Common myeloid progenitor, CD34-positive (primary cell): ENCODE results near the gene INPP4B.

Experiments used
- CTCF ChIA-PET: fragments of 350-600 bp; sonication (Branson Sonifier 250); formaldehyde crosslinking; loops from one replicate; lab custom pipeline; 2021; ENCODE audit warnings: antibody characterized with exemption; lab: Charles Lee
- POLR2A ChIA-PET: fragments of 350-600 bp; sonication (Branson Sonifier 250); formaldehyde crosslinking; loops from one replicate; lab custom pipeline; 2021; ENCODE audit warnings: antibody characterized with exemption; lab: Charles Lee
- DNase-seq, 3 donors: peaks; one replicate each; pipeline versions ENCODE4 v3.0.0 to v3.0.0-alpha.2; 2013
- H3K27ac ChIP-seq, 2 experiments: 1 replicate in 1 of 2; 2 replicates in 1 of 2; pipeline ENCODE4 v1.7.0; 2013; ENCODE audit warnings: inconsistent platforms in 2 of 2, low read length in 2 of 2, mild to moderate bottlenecking in 2 of 2, low read depth in 1 of 2, moderate library complexity in 1 of 2; ENCODE audit not compliant: severe bottlenecking in 2 of 2, insufficient read depth in 1 of 2, poor library complexity in 1 of 2
- H3K27me3 ChIP-seq, 5 experiments: replicated peaks in 2 of 5; 1 replicate in 3 of 5; 2 replicates in 2 of 5; pipeline versions ENCODE4 v1.6.1 to v1.7.0; 2013; ENCODE audit warnings: low read length in 4 of 5, mild to moderate bottlenecking in 2 of 5, moderate library complexity in 2 of 5, inconsistent platforms in 1 of 5; ENCODE audit not compliant: insufficient read depth in 5 of 5, control insufficient read depth in 4 of 5
- H3K36me3 ChIP-seq, 4 experiments: 1 replicate in 2 of 4; 2 replicates in 2 of 4; pipeline versions ENCODE4 v1.6.1 to v1.7.0; 2013; ENCODE audit warnings: low read length in 3 of 4, control low read depth in 1 of 4, mild to moderate bottlenecking in 1 of 4; ENCODE audit not compliant: control insufficient read depth in 4 of 4, insufficient read depth in 4 of 4
- H3K4me1 ChIP-seq, 4 experiments: 1 replicate in 3 of 4; 2 replicates in 1 of 4; pipeline versions ENCODE4 v1.6.1 to v1.7.1; 2013; ENCODE audit warnings: low read length in 3 of 4, mild to moderate bottlenecking in 3 of 4, control low read depth in 1 of 4, inconsistent platforms in 1 of 4, moderate library complexity in 1 of 4; ENCODE audit not compliant: control insufficient read depth in 4 of 4, insufficient read depth in 4 of 4; ENCODE audit errors: control extremely low read depth in 1 of 4
- H3K4me3 ChIP-seq, 7 experiments: 1 replicate in 4 of 7; 2 replicates in 3 of 7; pipeline versions ENCODE4 v1.5.1 to v1.7.0; 2013; ENCODE audit warnings: mild to moderate bottlenecking in 7 of 7, low read length in 6 of 7, moderate library complexity in 6 of 7, inconsistent platforms in 2 of 7, low read depth in 2 of 7, control low read depth in 1 of 7; ENCODE audit not compliant: insufficient read depth in 4 of 7, control insufficient read depth in 1 of 7; ENCODE audit errors: extremely low read depth in 1 of 7
- H3K9me3 ChIP-seq, 5 experiments: 1 replicate in 4 of 5; 2 replicates in 1 of 5; pipeline versions ENCODE4 v1.6.1 to v1.7.1; 2013; ENCODE audit warnings: low read length in 4 of 5, mild to moderate bottlenecking in 2 of 5, inconsistent platforms in 1 of 5, low read depth in 1 of 5, moderate library complexity in 1 of 5; ENCODE audit not compliant: control insufficient read depth in 4 of 5, insufficient read depth in 2 of 5; ENCODE audit errors: control extremely low read depth in 1 of 5
- WGBS: methylation state at CpG from one replicate; pipeline ENCODE4 v1.1.5; 2013; ENCODE audit not compliant: insufficient coverage; 5-methylcytosine and 5-hydroxymethylcytosine counted together

The INPP4B gene

DNA sequence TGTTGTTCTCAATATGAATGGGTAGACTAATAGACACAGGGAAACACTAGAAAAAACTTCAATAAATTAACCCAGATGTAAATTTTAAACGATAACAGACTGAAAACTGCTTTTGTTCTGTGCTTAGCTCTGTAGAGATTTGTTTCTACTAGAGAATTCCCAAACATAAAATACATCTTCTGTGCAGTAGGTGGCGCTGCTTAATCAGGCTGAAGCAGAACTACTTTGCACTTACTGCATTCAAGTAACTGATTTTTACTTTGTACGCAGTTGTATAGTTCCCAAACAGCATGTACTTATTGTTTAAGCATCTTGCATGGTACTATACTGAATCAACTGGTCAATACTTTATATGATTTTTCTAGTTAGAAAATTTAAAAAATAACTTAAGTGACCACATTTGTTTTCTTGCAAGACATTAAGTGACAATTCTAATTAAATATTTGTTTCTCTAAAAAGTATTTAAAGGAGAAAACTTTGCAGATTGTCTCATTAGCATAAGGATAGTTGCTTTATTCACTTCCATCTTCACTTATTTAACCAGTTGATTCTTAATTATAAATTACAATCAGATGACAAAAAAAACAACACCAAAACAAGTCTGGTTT lies 719.1 kb downstream of the INPP4B start:
- peaks cover 0 to 27% (median 0%) of the 10 kb centered on the region in 4 experiments for H3K4me1 ChIP-seq
- H3K27me3 ChIP-seq, result no peaks in the 10 kb centered on the region
- no CpG with 5 or more reads among the region's 3 CpGs for WGBS
- H3K9me3 ChIP-seq, result no peaks in the 10 kb centered on the region
- H3K36me3 ChIP-seq, result peaks cover 0 to 12% (median 3%) of the 10 kb centered on the region in 4 experiments
- H3K4me3 ChIP-seq, result no peak overlapping the region
- DNase-seq, result peak; percentile 79 to 91 (median 87)
- no peak overlapping the region for H3K27ac ChIP-seq
- CTCF ChIA-PET, result interaction anchor here (0.7 to 1.9 kb wide), 4 partner anchors 12 to 721 kb away, joined by 3 to 5 read pairs (median 4); no protein-coding TSS in a partner anchor
- POLR2A ChIA-PET, result no interaction called here

DNA sequence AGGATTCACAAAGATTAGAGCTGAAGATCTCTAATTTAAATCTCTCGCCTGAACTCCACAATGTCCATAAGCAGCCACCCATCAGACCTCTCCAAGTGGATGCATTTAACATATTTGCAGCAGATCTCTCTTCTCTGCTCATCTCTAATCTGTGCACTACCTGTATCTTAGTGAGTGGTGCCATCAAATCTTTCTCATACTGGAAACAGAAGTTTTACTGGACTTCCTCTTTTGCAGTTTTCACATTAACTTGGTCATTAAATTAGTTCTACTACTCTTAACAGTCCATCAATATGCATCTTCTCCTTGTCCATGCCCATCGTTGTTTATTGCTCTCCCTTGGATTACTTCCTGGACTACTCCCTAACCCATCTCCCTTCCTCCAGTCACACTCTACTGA lies 721.2 kb downstream of the INPP4B start:
- ChIA-PET POLR2A (no interaction called here), CTCF (interaction anchor here (1.0 to 1.3 kb wide), 3 partner anchors 220 to 966 kb away, joined by 3 to 4 read pairs (median 3); no protein-coding TSS in a partner anchor)
- Histone ChIP-seq H3K9me3 (no peaks in the 10 kb centered on the region), H3K36me3 (peaks cover 0 to 13% (median 6%) of the 10 kb centered on the region in 4 experiments), H3K27ac (no peak overlapping the region), H3K4me3 (no peak overlapping the region), H3K4me1 (peaks cover 0 to 22% (median 0%) of the 10 kb centered on the region in 4 experiments), H3K27me3 (no peaks in the 10 kb centered on the region)
- 67% methylated on average over 2 of the region's 2 CpGs for WGBS
- DNase-seq, result peak in 2 of 3 donors; percentile 25 to 40

DNA sequence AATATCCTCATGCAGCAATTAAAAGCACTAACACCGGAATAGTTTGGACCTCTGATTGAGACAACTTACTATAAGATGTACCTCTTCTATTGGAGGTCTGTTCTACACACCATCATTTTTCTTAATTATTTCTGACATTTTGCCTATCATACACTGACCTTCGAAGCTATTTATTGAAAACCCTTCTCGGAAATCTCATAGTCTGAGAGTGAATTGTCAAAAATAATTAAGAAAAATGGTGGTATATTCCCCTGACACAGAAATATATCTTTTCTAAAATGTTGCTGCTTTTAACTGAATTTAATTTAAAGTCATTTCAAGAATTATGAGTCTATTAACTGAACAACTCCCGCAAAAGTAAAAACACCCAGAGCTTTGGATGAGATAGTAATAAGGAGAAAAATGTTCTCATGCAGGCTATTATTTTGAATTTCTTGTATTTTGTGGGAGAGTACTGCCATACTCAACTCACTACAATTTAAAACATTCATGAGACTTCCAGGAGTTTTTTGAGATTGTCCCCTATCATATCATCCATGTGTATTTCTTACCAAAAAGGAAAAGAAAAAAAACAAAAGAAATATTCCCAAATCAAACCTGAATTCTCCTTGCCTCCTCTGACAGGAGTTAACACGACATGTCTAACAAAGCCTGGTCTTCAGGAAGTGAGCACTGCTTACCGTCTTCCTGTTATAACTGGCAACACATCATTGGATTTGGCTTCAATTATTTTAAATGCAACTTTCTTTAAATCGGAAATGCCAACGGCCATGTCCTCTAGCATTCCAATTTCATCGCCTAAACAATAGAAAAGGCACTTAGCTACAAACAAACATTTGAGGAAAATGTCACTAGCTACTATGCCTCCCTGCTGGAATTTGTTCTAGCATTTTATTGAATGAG lies 724.4 kb downstream of the INPP4B start:
- POLR2A ChIA-PET, result no interaction called here
- 67% methylated on average over 5 of the region's 9 CpGs for WGBS
- Histone ChIP-seq H3K27me3 (no peaks in the 10 kb centered on the region), H3K36me3 (peaks cover 0 to 16% (median 7%) of the 10 kb centered on the region in 4 experiments), H3K4me3 (no peak overlapping the region), H3K27ac (no peak overlapping the region), H3K4me1 (peaks cover 0 to 6% (median 0%) of the 10 kb centered on the region in 4 experiments), H3K9me3 (peaks cover 0 to 3% (median 0%) of the 10 kb centered on the region in 5 experiments)
- DNase-seq, result no peak
- CTCF ChIA-PET, result no interaction called here

DNA sequence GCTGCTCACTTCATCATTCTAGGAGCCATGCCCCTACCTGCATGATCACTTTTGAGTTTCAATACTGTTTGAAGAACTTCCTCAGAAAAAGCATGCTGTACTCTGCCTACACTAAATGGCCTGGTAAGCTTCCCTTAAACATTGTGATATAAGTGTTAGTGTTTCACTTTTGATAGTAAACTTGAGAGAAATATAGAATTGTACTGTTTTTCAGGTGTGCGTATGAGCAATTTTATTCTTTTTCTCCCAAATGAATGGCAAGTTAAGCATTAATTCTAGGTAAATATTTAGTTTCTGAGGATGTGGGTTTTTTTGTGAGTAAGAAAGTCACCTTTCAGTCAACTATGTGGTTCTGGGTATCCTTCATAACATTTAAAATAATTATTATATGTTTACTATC lies 725.2 kb downstream of the INPP4B start:
- peaks cover 0 to 16% (median 7%) of the 10 kb centered on the region in 4 experiments for H3K36me3 ChIP-seq

DNA sequence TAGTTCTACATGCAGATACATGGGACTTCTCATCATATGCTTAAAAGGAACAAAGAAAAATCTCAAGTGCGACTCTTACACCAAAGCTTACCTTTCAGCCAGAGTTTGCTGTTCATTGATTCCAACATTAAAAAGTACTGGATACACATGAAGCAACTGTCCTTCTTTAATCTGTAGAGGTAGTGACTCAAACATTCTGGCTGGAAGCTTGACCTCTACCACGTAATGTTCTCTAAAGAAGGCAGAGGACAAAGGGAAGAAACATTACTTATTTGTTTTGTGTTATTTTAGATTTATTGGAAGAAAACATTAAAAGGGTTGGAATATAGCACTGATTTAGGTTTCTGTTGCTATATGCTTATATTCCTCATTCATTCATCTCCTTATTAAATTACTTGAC lies 733.6 kb downstream of the INPP4B start:
- ChIA-PET POLR2A (no interaction called here), CTCF (no interaction called here)
- Histone ChIP-seq H3K4me3 (no peak overlapping the region), H3K36me3 (peaks cover 0 to 22% (median 14%) of the 10 kb centered on the region in 4 experiments), H3K27me3 (no peaks in the 10 kb centered on the region), H3K9me3 (peaks cover 0 to 1% (median 0%) of the 10 kb centered on the region in 5 experiments), H3K4me1 (no peaks in the 10 kb centered on the region), H3K27ac (no peak overlapping the region)
- WGBS, result 95% methylated on average over 2 of the region's 2 CpGs
- no peak for DNase-seq

More for the DNA sequence above, 725.2 kb downstream of the INPP4B start:
- DNase-seq, result no peak
- H3K9me3 ChIP-seq, result peaks cover 0 to 3% (median 0%) of the 10 kb centered on the region in 5 experiments
- H3K27me3 ChIP-seq, result no peaks in the 10 kb centered on the region
- no peak overlapping the region for H3K4me3 ChIP-seq
- no peak overlapping the region for H3K27ac ChIP-seq
- peaks cover 0 to 6% (median 0%) of the 10 kb centered on the region in 4 experiments for H3K4me1 ChIP-seq
- 100% methylated on average over 1 of the region's 1 CpG for WGBS
- POLR2A ChIA-PET, result no interaction called here
- CTCF ChIA-PET, result no interaction called here

DNA sequence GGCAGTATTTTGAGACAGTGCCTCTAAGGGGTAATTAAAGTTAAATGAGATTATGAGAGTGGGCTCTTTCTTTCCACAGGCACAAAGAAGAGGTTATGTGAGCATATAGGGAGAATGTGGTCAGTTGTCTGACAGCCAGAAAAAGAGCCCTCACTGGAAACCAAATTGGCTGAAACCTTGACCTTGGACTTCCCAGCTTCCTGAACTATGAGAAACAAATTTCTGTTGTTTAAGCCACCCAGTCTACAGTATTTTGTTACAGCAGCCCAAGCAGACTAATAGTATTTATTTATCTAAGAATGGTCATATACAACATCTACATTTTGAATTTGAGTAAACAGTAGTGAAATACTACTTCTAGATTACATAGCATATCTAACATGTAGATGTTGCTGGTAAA lies 736.0 kb downstream of the INPP4B start:
- Histone ChIP-seq H3K4me3 (no peak overlapping the region), H3K36me3 (peaks cover 2 to 22% (median 14%) of the 10 kb centered on the region in 4 experiments), H3K27me3 (no peaks in the 10 kb centered on the region), H3K9me3 (peaks cover 0 to 1% (median 0%) of the 10 kb centered on the region in 5 experiments), H3K4me1 (peaks cover 0 to under 1% (median 0%) of the 10 kb centered on the region in 4 experiments), H3K27ac (no peak overlapping the region)
- ChIA-PET CTCF (no interaction called here), POLR2A (no interaction called here)
- DNase-seq, result no peak
